H9 (cell line): ENCODE results near the gene KRTAP10-11. TPM values are rescaled to one million over a fixed set of nuclear protein-coding genes. Genes with fewer than 3 reads are reported as not detected.

ENCODE experiments used
- DNase-seq: peaks from one replicate; pipeline ENCODE4 v3.0.0-alpha.2; 2017
- H2AFZ ChIP-seq: one replicate; pipeline ENCODE4 v1.6.1; 2013; ENCODE audit warnings: mild to moderate bottlenecking, low read length, control low read depth, moderate library complexity
- H2AK5ac ChIP-seq: 2 replicates; pipeline ENCODE4 v1.6.1; 2013; ENCODE audit warnings: low read length, control low read depth, mixed read lengths; ENCODE audit not compliant: insufficient read length
- H2BK120ac ChIP-seq: one replicate; pipeline ENCODE4 v1.6.1; 2013; ENCODE audit warnings: low read depth, mild to moderate bottlenecking, low read length, control low read depth, inconsistent platforms; ENCODE audit not compliant: poor library complexity, severe bottlenecking
- H2BK12ac ChIP-seq: 2 replicates; pipeline ENCODE4 v1.6.1; 2013; ENCODE audit warnings: low read length, control low read depth, mixed read lengths, low read depth; ENCODE audit not compliant: insufficient read length
- H2BK15ac ChIP-seq: 2 replicates; pipeline ENCODE4 v1.6.1; 2013; ENCODE audit warnings: low read depth, low read length, control low read depth
- H2BK20ac ChIP-seq: one replicate; pipeline ENCODE4 v1.6.1; 2013; ENCODE audit warnings: low read depth, mild to moderate bottlenecking, low read length, control low read depth, inconsistent platforms; ENCODE audit not compliant: poor library complexity, severe bottlenecking
- H2BK5ac ChIP-seq: 2 replicates; pipeline ENCODE4 v1.6.1; 2013; ENCODE audit warnings: low read length, control low read depth, mixed read lengths; ENCODE audit not compliant: insufficient read length
- H3K14ac ChIP-seq: 2 replicates; pipeline ENCODE4 v1.6.1; 2013; ENCODE audit warnings: low read length, control low read depth; ENCODE audit not compliant: insufficient read depth
- H3K18ac ChIP-seq: 2 replicates; pipeline ENCODE4 v1.6.1; 2013; ENCODE audit warnings: low read depth, mild to moderate bottlenecking, mixed read lengths, low read length, control low read depth; ENCODE audit not compliant: insufficient read length
- H3K23ac ChIP-seq: 2 replicates; pipeline ENCODE4 v1.6.1; 2013; ENCODE audit warnings: low read length, control low read depth, mixed read lengths, low read depth; ENCODE audit not compliant: insufficient read length
- H3K23me2 ChIP-seq: 2 replicates; pipeline ENCODE4 v1.6.1; 2013; ENCODE audit warnings: low read depth, mild to moderate bottlenecking, mixed read lengths, low read length, control low read depth; ENCODE audit not compliant: insufficient read length, poor library complexity, severe bottlenecking
- H3K27ac ChIP-seq: 2 replicates; pipeline ENCODE4 v1.5.1; 2013; ENCODE audit warnings: low read length, control low read depth, mixed read lengths, low read depth; ENCODE audit not compliant: insufficient read length
- H3K27me3 ChIP-seq: 2 replicates; pipeline ENCODE4 v1.6.1; 2013; ENCODE audit warnings: low read length, control low read depth, inconsistent platforms; ENCODE audit not compliant: insufficient read depth
- H3K4ac ChIP-seq: 2 replicates; pipeline ENCODE4 v1.6.1; 2013; ENCODE audit warnings: low read depth, mild to moderate bottlenecking, control low read depth, inconsistent platforms, low read length, moderate library complexity
- H3K4me1 ChIP-seq: 2 replicates; pipeline ENCODE4 v1.6.1; 2013; ENCODE audit warnings: low read length, control low read depth, inconsistent platforms; ENCODE audit not compliant: insufficient read depth
- H3K4me2 ChIP-seq: 2 replicates; pipeline ENCODE4 v1.6.1; 2013; ENCODE audit warnings: low read length, control low read depth, mixed read lengths; ENCODE audit not compliant: insufficient read length, insufficient read depth
- H3K56ac ChIP-seq: 2 replicates; pipeline ENCODE4 v1.6.1; 2013; ENCODE audit warnings: low read depth, mild to moderate bottlenecking, mixed read lengths, low read length, control low read depth; ENCODE audit not compliant: insufficient read length
- H3K79me1 ChIP-seq: 2 replicates; pipeline ENCODE4 v1.6.1; 2013; ENCODE audit warnings: low read depth, mild to moderate bottlenecking, moderate library complexity, low read length, control low read depth, inconsistent platforms; ENCODE audit not compliant: insufficient read depth, poor library complexity, severe bottlenecking
- H3K79me2 ChIP-seq: 2 replicates; pipeline ENCODE4 v1.6.1; 2013; ENCODE audit warnings: low read length, control low read depth, inconsistent platforms; ENCODE audit not compliant: insufficient read depth
- H3K9ac ChIP-seq: 2 replicates; pipeline ENCODE4 v1.6.1; 2013; ENCODE audit warnings: low read length, control low read depth, mixed read lengths; ENCODE audit not compliant: insufficient read length; ENCODE audit errors: extremely low read depth
- H3K9me3 ChIP-seq: one replicate; pipeline ENCODE4 v1.6.1; 2013; ENCODE audit warnings: low read depth, low read length, inconsistent platforms; ENCODE audit not compliant: control insufficient read depth
- H3T11ph ChIP-seq: one replicate; pipeline ENCODE4 v1.6.1; 2013; ENCODE audit warnings: mild to moderate bottlenecking, low read length, control low read depth, inconsistent platforms
- H4K20me1 ChIP-seq: one replicate; pipeline ENCODE4 v1.6.1; 2013; ENCODE audit not compliant: control insufficient read depth, insufficient read length, insufficient read depth
- H4K5ac ChIP-seq: 2 replicates; pipeline ENCODE4 v1.6.1; 2013; ENCODE audit warnings: low read depth, mild to moderate bottlenecking, mixed read lengths, low read length, control low read depth; ENCODE audit not compliant: insufficient read length
- H4K8ac ChIP-seq: replicated peaks from 2 replicates; pipeline ENCODE4 v1.6.1; 2013; ENCODE audit warnings: low read length, control low read depth, mixed read lengths, low read depth; ENCODE audit not compliant: insufficient read length
- H4K91ac ChIP-seq: 2 replicates; pipeline ENCODE4 v1.6.1; 2013; ENCODE audit warnings: low read depth, mild to moderate bottlenecking, moderate library complexity, mixed read lengths, low read length, control low read depth; ENCODE audit not compliant: insufficient read length
- H3K27ac Mint-ChIP-seq, 3 experiments: 2 replicates in 2 of 3; 3 replicates in 1 of 3; pipeline ENCODE4 v1.8.0; 2020 to 2021; ENCODE audit warnings: mixed read lengths in 3 of 3, mild to moderate bottlenecking in 1 of 3, moderate library complexity in 1 of 3
- H3K27me3 Mint-ChIP-seq: 2 replicates; pipeline ENCODE4 v1.8.0; 2021; ENCODE audit warnings: low read depth, mild to moderate bottlenecking, moderate library complexity, mixed read lengths
- H3K36me3 Mint-ChIP-seq, 3 experiments: 2 replicates in 2 of 3; 3 replicates in 1 of 3; pipeline ENCODE4 v1.8.0; 2020 to 2021; ENCODE audit warnings: low read depth in 3 of 3, mixed read lengths in 3 of 3; ENCODE audit not compliant: insufficient read depth in 1 of 3
- H3K4me1 Mint-ChIP-seq, 2 experiments: 2 replicates each; pipeline ENCODE4 v1.8.0; 2020; ENCODE audit warnings: mixed read lengths in 2 of 2
- H3K4me3 Mint-ChIP-seq, 2 experiments: 2 replicates in 1 of 2; 3 replicates in 1 of 2; pipeline ENCODE4 v1.8.0; 2020 to 2021; ENCODE audit warnings: mild to moderate bottlenecking in 2 of 2, mixed read lengths in 2 of 2, moderate library complexity in 1 of 2
- H3K9me3 Mint-ChIP-seq, 2 experiments: 2 replicates in 1 of 2; 3 replicates in 1 of 2; pipeline ENCODE4 v1.8.0; 2020; ENCODE audit warnings: mild to moderate bottlenecking in 2 of 2, mixed read lengths in 2 of 2, moderate library complexity in 1 of 2
- CTCF ChIP-seq: fragments of 200-600 bp; sonication (generic); conservative IDR thresholded peaks from 3 replicates; pipeline ENCODE4 v1.8.0; 2021; ENCODE audit warnings: antibody characterized with exemption, mild to moderate bottlenecking
- WGBS: extraction: QIAGEN DNeasy Blood & Tissue Kit; methylation state at CpG from one replicate; pipeline ENCODE4 v1.1.7; 2013; ENCODE audit warnings: missing lambda C conversion rate, low lambda C conversion rate, mixed read lengths; ENCODE audit not compliant: insufficient read length; ENCODE audit errors: extremely low coverage; 5-methylcytosine and 5-hydroxymethylcytosine counted together
- total RNA-seq: library from RNA; stranded (reverse); gene quantifications from 2 replicates; pipeline ENCODE4 v1.2.1, GENCODE V29; 2021

KRTAP10-11 gene
- total RNA-seq, 1 experiment from 2014 or later = not detected

GRCh38 chr21:44615911-44616590 is 30.2 kb upstream of the KRTAP10-11 start:
- H2BK20ac ChIP-seq = no peak overlapping the region
- no peaks in the 10 kb centered on the region for H3K23me2 ChIP-seq
- no peak overlapping the region for H2BK120ac ChIP-seq
- H3K14ac ChIP-seq = no peak overlapping the region
- peaks cover 12% of the 10 kb centered on the region for H3K9me3 ChIP-seq
- H2AK5ac ChIP-seq = no peak overlapping the region
- H4K91ac ChIP-seq = no peak overlapping the region
- H3K23ac ChIP-seq = no peak overlapping the region
- DNase-seq = no peak
- no peak overlapping the region for H3K4me3 Mint-ChIP-seq
- H3K36me3 Mint-ChIP-seq = peaks cover 8 to 28% (median 23%) of the 10 kb centered on the region in 3 experiments
- no peak overlapping the region for H3K9ac ChIP-seq
- H4K5ac ChIP-seq = no peak overlapping the region
- no peak overlapping the region for H3K4ac ChIP-seq
- no CpG with 5 or more reads among the region's 17 CpGs for WGBS
- peaks cover 4% of the 10 kb centered on the region for H3K27me3 Mint-ChIP-seq
- H4K20me1 ChIP-seq = no peaks in the 10 kb centered on the region
- H3K79me2 ChIP-seq = no peaks in the 10 kb centered on the region
- no peak overlapping the region for H3K56ac ChIP-seq
- H3K4me2 ChIP-seq = no peak overlapping the region
- H2AFZ ChIP-seq = no peak overlapping the region
- H3K9me3 Mint-ChIP-seq = peaks cover 32 to 39% of the 10 kb centered on the region in 2 experiments
- H3K18ac ChIP-seq = no peak overlapping the region
- no peak overlapping the region for H2BK5ac ChIP-seq
- H3K79me1 ChIP-seq = no peaks in the 10 kb centered on the region
- no peaks in the 10 kb centered on the region for H3K4me1 ChIP-seq
- no peak overlapping the region for H3T11ph ChIP-seq
- no peak overlapping the region for H2BK12ac ChIP-seq
- TF ChIP-seq CTCF = no peak
- no peak overlapping the region for H3K27ac ChIP-seq
- H3K27ac Mint-ChIP-seq = peak overlapping the region in 1 of 3 experiments; percentile 75; a peak in 2 of 7 replicates
- H2BK15ac ChIP-seq = no peak overlapping the region
- H4K8ac ChIP-seq = no peak overlapping the region
- no peaks in the 10 kb centered on the region for H3K27me3 ChIP-seq
- H3K4me1 Mint-ChIP-seq = peaks cover 27% of the 10 kb centered on the region in 2 experiments
